Measurements from ENCODE around the gene C9orf72.

The C9orf72 gene

DNA sequence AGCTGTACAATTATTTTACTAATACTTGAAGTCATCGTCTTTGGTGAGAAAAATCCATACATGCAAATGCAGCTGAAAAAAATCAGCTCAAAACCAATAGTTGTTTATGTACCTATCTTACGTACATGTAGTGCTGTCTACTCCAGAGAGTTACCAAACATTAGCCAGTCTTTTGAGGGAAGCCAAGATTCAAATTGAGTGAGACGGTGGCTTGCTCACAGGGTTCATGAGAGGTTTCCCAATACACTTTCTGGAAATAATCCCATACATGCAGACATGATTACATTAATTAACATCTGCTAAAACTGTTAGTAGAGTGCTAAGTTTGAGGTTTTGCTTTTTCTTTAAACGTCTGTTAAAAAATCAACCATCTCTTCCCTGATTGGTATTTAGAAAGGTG, 2.3 kb downstream of the C9orf72 start:
- H3K36me3 ChIP-seq (ENCODE audit: insufficient read depth, low read length), result peaks cover 10% of the 10 kb centered on the region
- H2AFZ ChIP-seq (ENCODE audit: low read depth, low read length), result no peak overlapping the region
- no peak overlapping the region for H3K4me3 ChIP-seq (ENCODE audit: low read length)
- H3K27me3 ChIP-seq (ENCODE audit: insufficient read depth, low read length), result no peaks in the 10 kb centered on the region
- peaks cover 10% of the 10 kb centered on the region for H3K4me1 ChIP-seq (ENCODE audit: insufficient read depth, low read length)
- no peaks in the 10 kb centered on the region for H3K9me3 ChIP-seq (ENCODE audit: low read length)

- Histone ChIP-seq H2AFZ (ENCODE audit: low read depth, low read length) (no peak overlapping the region), H3K27me3 (ENCODE audit: insufficient read depth, low read length) (no peaks in the 10 kb centered on the region), H3K36me3 (ENCODE audit: insufficient read depth, low read length) (peaks cover 22% of the 10 kb centered on the region), H3K4me1 (ENCODE audit: insufficient read depth, low read length) (peaks cover 10% of the 10 kb centered on the region), H3K4me3 (ENCODE audit: low read length) (no peak overlapping the region), H3K9me3 (ENCODE audit: low read length) (no peaks in the 10 kb centered on the region)
Observed at GRCh38 chr9:27569406-27569805, 3.9 kb downstream of the C9orf72 start.

GRCh38 chr9:27566118-27566517, 7.2 kb downstream of the C9orf72 start:
- H3K4me3 ChIP-seq (ENCODE audit: low read length), result no peak overlapping the region
- H3K36me3 ChIP-seq (ENCODE audit: insufficient read depth, low read length), result peaks cover 44% of the 10 kb centered on the region
- H2AFZ ChIP-seq (ENCODE audit: low read depth, low read length), result no peak overlapping the region
- no peaks in the 10 kb centered on the region for H3K4me1 ChIP-seq (ENCODE audit: insufficient read depth, low read length)
- H3K27me3 ChIP-seq (ENCODE audit: insufficient read depth, low read length), result no peaks in the 10 kb centered on the region
- no peaks in the 10 kb centered on the region for H3K9me3 ChIP-seq (ENCODE audit: low read length)

GRCh38 chr9:27565696-27566095, 7.6 kb downstream of the C9orf72 start:
- no peak overlapping the region for H3K4me3 ChIP-seq (ENCODE audit: low read length)
- no peaks in the 10 kb centered on the region for H3K27me3 ChIP-seq (ENCODE audit: insufficient read depth, low read length)
- peaks cover 48% of the 10 kb centered on the region for H3K36me3 ChIP-seq (ENCODE audit: insufficient read depth, low read length)

DNA sequence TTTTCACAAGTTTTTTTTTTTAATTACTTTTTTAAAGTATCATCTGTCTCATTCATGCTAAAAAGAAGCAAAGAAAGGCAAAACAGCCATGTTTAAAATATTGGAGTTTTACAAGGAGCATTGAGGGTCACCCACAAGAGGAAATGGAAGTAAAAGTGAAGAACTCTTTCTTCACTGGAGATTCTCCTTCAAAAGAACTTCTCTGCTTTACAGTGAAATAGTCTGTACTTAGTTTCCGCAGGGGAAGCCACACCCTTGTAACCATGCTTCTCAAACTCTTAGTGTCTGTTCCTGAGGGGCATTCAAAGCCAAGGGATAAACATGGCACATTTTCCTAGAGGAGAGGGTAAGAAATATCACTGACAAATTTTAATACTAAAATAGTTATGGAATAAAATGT, 8.6 kb downstream of the C9orf72 start:
- H3K4me3 ChIP-seq (ENCODE audit: low read length), result no peak overlapping the region

More at GRCh38 chr9:27565696-27566095, 7.6 kb downstream of the C9orf72 start:
- H2AFZ ChIP-seq (ENCODE audit: low read depth, low read length), result no peak overlapping the region
- H3K4me1 ChIP-seq (ENCODE audit: insufficient read depth, low read length), result no peaks in the 10 kb centered on the region
- H3K9me3 ChIP-seq (ENCODE audit: low read length), result no peaks in the 10 kb centered on the region

GRCh38 chr9:27563738-27564430, 9.4 kb downstream of the C9orf72 start:
- no peaks in the 10 kb centered on the region for H3K27me3 ChIP-seq (ENCODE audit: insufficient read depth, low read length)
- no peaks in the 10 kb centered on the region for H3K9me3 ChIP-seq (ENCODE audit: low read length)
- no peak overlapping the region for H3K4me3 ChIP-seq (ENCODE audit: low read length)
- H3K36me3 ChIP-seq (ENCODE audit: insufficient read depth, low read length), result peaks cover 63% of the 10 kb centered on the region
- no peaks in the 10 kb centered on the region for H3K4me1 ChIP-seq (ENCODE audit: insufficient read depth, low read length)
- no peak overlapping the region for H2AFZ ChIP-seq (ENCODE audit: low read depth, low read length)

More for the DNA sequence above, 8.6 kb downstream of the C9orf72 start:
- no peaks in the 10 kb centered on the region for H3K9me3 ChIP-seq (ENCODE audit: low read length)
- H2AFZ ChIP-seq (ENCODE audit: low read depth, low read length), result no peak overlapping the region
- no peaks in the 10 kb centered on the region for H3K27me3 ChIP-seq (ENCODE audit: insufficient read depth, low read length)
- peaks cover 57% of the 10 kb centered on the region for H3K36me3 ChIP-seq (ENCODE audit: insufficient read depth, low read length)
- H3K4me1 ChIP-seq (ENCODE audit: insufficient read depth, low read length), result no peaks in the 10 kb centered on the region

DNA sequence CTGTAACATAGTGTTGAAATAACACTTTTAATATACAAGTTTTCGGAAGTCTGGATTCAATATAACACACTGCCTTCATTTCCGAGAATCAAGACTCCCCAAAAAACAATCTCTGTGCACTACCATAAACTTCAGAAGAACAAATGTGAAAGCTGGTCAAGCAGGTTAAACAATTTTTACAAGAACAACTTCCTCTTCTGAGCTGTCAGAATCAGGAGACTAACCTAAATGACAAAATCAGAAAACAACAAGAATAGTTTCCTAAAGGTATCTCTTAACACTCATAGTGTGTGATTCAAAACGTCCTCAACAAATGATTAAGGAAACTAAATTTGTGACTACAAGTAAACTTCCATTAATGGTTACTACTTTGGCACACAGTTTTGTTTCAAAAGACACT, 11.6 kb downstream of the C9orf72 start:
- Histone ChIP-seq H3K27me3 (ENCODE audit: insufficient read depth, low read length) (no peaks in the 10 kb centered on the region), H3K36me3 (ENCODE audit: insufficient read depth, low read length) (peaks cover 75% of the 10 kb centered on the region), H2AFZ (ENCODE audit: low read depth, low read length) (no peak overlapping the region), H3K4me3 (ENCODE audit: low read length) (no peak overlapping the region), H3K9me3 (ENCODE audit: low read length) (no peaks in the 10 kb centered on the region), H3K4me1 (ENCODE audit: insufficient read depth, low read length) (no peaks in the 10 kb centered on the region)

GRCh38 chr9:27560457-27560856, 12.8 kb downstream of the C9orf72 start:
- no peaks in the 10 kb centered on the region for H3K9me3 ChIP-seq (ENCODE audit: low read length)
- peaks cover 77% of the 10 kb centered on the region for H3K36me3 ChIP-seq (ENCODE audit: insufficient read depth, low read length)
- H2AFZ ChIP-seq (ENCODE audit: low read depth, low read length), result no peak overlapping the region
- H3K27me3 ChIP-seq (ENCODE audit: insufficient read depth, low read length), result no peaks in the 10 kb centered on the region
- no peaks in the 10 kb centered on the region for H3K4me1 ChIP-seq (ENCODE audit: insufficient read depth, low read length)
- H3K4me3 ChIP-seq (ENCODE audit: low read length), result no peak overlapping the region

DNA sequence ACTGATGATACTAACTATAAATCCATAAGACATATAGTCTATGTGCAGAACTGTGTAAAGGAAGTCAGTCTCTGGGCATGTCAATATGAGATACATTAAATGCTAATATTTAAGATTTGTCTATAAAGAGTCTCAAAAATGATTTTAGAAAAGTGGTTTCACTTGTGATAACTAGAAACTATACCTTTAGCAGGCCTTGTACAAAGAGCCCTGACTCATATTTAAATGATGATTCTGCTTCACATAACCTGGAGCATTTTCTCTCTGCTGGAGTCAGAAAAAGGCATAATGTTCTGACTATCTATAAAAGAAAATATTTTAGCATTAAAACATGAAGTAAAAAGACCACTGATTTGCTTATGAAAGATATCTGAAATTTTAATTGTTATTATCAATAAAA, 15.0 kb downstream of the C9orf72 start:
- no peaks in the 10 kb centered on the region for H3K4me1 ChIP-seq (ENCODE audit: insufficient read depth, low read length)
- H3K36me3 ChIP-seq (ENCODE audit: insufficient read depth, low read length), result peaks cover 81% of the 10 kb centered on the region
- no peaks in the 10 kb centered on the region for H3K27me3 ChIP-seq (ENCODE audit: insufficient read depth, low read length)
- no peaks in the 10 kb centered on the region for H3K9me3 ChIP-seq (ENCODE audit: low read length)
- H3K4me3 ChIP-seq (ENCODE audit: low read length), result no peak overlapping the region
- no peak overlapping the region for H2AFZ ChIP-seq (ENCODE audit: low read depth, low read length)

DNA sequence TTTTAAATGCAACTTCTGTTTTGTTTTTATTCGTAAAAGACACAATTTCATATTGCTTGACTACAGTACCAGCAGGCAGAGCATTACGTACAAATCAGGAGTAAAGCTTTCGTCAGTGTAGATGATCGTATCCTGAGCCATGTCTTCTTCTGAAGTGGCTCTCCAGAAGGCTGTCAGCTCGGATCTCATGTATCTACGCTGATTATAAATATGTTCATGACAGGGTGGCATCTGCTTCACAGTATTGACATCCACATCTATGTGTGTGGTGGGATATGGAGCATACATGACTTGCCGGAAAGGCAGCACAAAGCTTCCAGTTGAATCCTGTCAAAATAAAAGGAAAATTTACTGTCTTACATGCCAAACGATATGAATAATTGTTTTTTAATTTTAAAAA, 16.8 kb downstream of the C9orf72 start:
- H3K9me3 ChIP-seq (ENCODE audit: low read length), result no peaks in the 10 kb centered on the region
- H3K4me1 ChIP-seq (ENCODE audit: insufficient read depth, low read length), result no peaks in the 10 kb centered on the region
- no peak overlapping the region for H3K4me3 ChIP-seq (ENCODE audit: low read length)
- H3K27me3 ChIP-seq (ENCODE audit: insufficient read depth, low read length), result no peaks in the 10 kb centered on the region
- H3K36me3 ChIP-seq (ENCODE audit: insufficient read depth, low read length), result peaks cover 81% of the 10 kb centered on the region
- H2AFZ ChIP-seq (ENCODE audit: low read depth, low read length), result no peak overlapping the region

DNA sequence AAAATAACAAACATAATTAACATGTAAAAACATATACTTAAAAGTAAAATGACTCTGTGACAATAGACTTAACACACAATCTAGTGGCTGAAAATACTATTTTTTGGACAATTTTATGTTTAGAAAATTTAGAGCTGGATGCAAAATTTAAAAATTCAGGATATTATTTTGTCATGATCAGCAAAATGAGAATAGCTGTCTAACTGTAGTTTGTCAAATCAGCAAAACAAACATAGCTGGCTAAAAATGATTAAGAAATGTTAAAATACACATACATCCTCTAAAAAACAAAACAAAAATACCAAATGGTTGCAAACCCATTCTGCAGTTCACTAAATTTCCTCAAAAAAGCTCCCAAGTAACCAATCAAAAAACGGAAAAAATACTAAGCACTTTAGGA, 18.6 kb downstream of the C9orf72 start:
- Histone ChIP-seq H3K4me3 (ENCODE audit: low read length) (no peak overlapping the region), H3K4me1 (ENCODE audit: insufficient read depth, low read length) (no peaks in the 10 kb centered on the region), H3K27me3 (ENCODE audit: insufficient read depth, low read length) (no peaks in the 10 kb centered on the region), H3K36me3 (ENCODE audit: insufficient read depth, low read length) (peaks cover 75% of the 10 kb centered on the region), H3K9me3 (ENCODE audit: low read length) (no peaks in the 10 kb centered on the region), H2AFZ (ENCODE audit: low read depth, low read length) (no peak overlapping the region)

GRCh38 chr9:27549196-27549755, 24.0 kb downstream of the C9orf72 start:
- Histone ChIP-seq H3K4me3 (ENCODE audit: low read length) (no peak overlapping the region), H3K36me3 (ENCODE audit: insufficient read depth, low read length) (peaks cover 70% of the 10 kb centered on the region), H3K9me3 (ENCODE audit: low read length) (no peaks in the 10 kb centered on the region), H3K4me1 (ENCODE audit: insufficient read depth, low read length) (no peaks in the 10 kb centered on the region), H3K27me3 (ENCODE audit: insufficient read depth, low read length) (no peaks in the 10 kb centered on the region), H2AFZ (ENCODE audit: low read depth, low read length) (no peak overlapping the region)

DNA sequence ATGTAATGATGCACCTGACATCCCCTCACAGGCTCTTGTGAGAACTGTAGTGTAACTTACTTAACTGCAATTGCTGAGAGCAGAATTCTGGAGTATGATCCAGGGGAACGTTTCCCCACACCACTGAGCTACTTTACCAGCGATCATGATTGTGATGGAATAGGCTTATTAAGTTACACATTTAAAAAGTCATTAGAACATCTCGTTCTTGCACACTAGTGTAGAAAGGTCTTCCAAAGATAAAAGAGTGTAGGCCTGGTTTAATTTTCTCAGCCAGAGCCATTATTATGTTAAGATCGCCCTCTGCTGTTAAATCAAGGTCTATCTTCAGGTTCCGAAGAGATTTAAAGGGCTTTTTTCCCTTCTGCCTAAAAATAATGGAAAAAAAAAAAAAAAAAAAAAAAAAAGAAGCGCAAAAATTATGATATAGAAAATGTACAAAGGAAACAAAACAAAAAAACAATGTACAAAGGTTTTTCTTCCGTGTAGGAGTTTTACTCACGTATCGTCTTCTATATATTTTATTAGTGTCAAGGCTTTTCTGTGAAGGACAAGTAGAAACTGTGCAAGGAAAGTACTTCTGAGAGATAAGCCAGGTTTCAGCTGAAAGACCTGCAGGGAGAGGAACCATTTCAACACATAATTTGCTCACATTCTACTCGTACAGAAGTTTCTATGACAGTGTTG, 25.1 kb downstream of the C9orf72 start:
- no peaks in the 10 kb centered on the region for H3K9me3 ChIP-seq (ENCODE audit: low read length)
- no peak overlapping the region for H2AFZ ChIP-seq (ENCODE audit: low read depth, low read length)
- H3K36me3 ChIP-seq (ENCODE audit: insufficient read depth, low read length), result peaks cover 64% of the 10 kb centered on the region
- H3K4me1 ChIP-seq (ENCODE audit: insufficient read depth, low read length), result no peaks in the 10 kb centered on the region
- H3K27me3 ChIP-seq (ENCODE audit: insufficient read depth, low read length), result no peaks in the 10 kb centered on the region
- no peak overlapping the region for H3K4me3 ChIP-seq (ENCODE audit: low read length)
